ENCODE results near the gene TDP2.

DNA sequence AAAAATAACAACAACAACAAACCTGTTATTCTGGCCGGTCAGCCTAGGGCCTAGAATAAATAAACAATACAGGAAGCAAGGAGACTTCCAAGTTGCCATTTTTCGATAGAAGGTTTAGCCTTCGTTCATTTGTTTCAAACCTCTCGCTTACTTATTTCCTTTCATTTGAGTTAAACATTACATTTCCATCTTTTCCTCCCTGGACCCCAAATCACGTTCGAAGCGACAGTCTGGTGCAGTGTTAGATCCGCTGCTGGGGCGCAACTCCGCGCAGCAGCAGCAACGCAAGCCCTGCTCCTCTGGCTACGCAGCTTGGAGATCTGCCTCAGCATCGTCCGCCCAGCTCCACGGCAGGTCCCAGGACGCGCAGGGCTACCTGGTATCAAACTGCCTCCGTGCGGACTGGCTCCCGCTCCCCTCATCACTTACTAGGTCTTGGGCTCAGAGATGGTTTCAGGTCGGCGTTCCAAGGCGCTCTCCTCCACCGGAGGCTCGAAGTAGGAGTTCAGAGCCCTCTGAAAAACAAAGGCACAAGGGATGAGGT lies 530 bp downstream of the TDP2 start:
- TF ChIP-seq, protein P1, sequence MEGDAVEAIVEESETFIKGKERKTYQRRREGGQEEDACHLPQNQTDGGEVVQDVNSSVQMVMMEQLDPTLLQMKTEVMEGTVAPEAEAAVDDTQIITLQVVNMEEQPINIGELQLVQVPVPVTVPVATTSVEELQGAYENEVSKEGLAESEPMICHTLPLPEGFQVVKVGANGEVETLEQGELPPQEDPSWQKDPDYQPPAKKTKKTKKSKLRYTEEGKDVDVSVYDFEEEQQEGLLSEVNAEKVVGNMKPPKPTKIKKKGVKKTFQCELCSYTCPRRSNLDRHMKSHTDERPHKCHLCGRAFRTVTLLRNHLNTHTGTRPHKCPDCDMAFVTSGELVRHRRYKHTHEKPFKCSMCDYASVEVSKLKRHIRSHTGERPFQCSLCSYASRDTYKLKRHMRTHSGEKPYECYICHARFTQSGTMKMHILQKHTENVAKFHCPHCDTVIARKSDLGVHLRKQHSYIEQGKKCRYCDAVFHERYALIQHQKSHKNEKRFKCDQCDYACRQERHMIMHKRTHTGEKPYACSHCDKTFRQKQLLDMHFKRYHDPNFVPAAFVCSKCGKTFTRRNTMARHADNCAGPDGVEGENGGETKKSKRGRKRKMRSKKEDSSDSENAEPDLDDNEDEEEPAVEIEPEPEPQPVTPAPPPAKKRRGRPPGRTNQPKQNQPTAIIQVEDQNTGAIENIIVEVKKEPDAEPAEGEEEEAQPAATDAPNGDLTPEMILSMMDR (IDR thresholded peaks at IDR 0.05; ENCODE audit: insufficient read depth, low read depth, low read length), result no peak
- TF ChIP-seq EZH2 (IDR thresholded peaks at IDR 0.05; ENCODE audit: insufficient read depth, low read length), result no peak

Measured in astrocyte (in vitro differentiated cells and primary cell).